Measurements from ENCODE around the gene SPAG4.

DNA sequence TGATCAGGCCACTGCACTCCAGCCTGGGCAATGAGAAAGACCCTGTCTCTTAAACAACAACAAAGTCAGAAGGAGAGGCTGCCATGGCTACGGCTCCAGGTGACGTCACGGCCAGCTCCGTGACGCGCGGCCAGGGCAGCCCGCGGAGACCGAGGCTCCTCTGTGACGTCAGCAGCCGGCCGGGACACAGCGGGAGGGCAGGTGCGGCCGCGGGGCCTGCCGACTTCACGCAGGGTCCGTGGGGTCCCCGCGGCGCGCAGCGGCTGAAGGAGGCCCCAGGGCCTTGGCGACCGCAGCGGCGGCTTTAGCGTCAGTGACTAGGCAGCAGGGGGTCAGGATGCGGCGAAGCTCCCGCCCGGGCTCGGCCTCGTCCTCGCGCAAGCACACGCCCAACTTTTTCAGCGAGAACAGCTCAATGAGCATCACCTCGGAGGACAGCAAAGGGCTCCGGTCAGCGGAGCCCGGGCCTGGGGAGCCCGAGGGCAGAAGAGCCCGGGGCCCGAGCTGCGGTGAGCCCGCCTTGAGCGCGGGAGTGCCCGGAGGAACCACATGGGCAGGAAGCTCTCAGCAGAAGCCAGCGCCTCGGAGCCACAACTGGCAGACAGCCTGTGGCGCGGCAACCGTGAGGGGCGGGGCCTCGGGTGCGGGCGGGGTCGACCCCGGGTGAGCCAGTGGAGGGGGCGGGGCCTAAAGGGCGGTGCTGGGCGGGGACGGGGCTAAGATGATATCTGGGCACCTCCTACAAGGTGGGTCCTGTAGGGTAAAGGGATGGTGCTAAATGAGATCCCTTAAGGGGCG lies at the start of gene SPAG4:
- TF ChIP-seq, protein P1, sequence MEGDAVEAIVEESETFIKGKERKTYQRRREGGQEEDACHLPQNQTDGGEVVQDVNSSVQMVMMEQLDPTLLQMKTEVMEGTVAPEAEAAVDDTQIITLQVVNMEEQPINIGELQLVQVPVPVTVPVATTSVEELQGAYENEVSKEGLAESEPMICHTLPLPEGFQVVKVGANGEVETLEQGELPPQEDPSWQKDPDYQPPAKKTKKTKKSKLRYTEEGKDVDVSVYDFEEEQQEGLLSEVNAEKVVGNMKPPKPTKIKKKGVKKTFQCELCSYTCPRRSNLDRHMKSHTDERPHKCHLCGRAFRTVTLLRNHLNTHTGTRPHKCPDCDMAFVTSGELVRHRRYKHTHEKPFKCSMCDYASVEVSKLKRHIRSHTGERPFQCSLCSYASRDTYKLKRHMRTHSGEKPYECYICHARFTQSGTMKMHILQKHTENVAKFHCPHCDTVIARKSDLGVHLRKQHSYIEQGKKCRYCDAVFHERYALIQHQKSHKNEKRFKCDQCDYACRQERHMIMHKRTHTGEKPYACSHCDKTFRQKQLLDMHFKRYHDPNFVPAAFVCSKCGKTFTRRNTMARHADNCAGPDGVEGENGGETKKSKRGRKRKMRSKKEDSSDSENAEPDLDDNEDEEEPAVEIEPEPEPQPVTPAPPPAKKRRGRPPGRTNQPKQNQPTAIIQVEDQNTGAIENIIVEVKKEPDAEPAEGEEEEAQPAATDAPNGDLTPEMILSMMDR (conservative IDR thresholded peaks at IDR 0.05; ENCODE audit: low read length) = no peak
- TF ChIP-seq EZH2phosphoT487 (IDR thresholded peaks at IDR 0.05; ENCODE audit: borderline replicate concordance) = no peak
